Hepatocyte (in vitro differentiated cells): ENCODE results near the gene MTPN. TPM values are rescaled to one million over a fixed set of nuclear protein-coding genes. Genes with fewer than 3 reads are reported as not detected.

Source experiments
- DNase-seq: peaks from one replicate; pipeline ENCODE4 v3.0.0-alpha.2; 2016; ENCODE audit warnings: low spot score
- H2AFZ ChIP-seq: fragments of 200-600 bp; sonication (generic); 2 replicates; pipeline ENCODE4 v1.6.0; 2016; ENCODE audit warnings: antibody characterized with exemption, mild to moderate bottlenecking
- H3K27ac ChIP-seq: fragments of 200-600 bp; sonication (generic); 2 replicates; pipeline ENCODE4 v1.5.1; 2016; ENCODE audit warnings: mild to moderate bottlenecking
- H3K27me3 ChIP-seq: fragments of 200-600 bp; sonication (generic); 2 replicates; pipeline ENCODE4 v1.6.1; 2016
- H3K36me3 ChIP-seq: fragments of 200-600 bp; sonication (generic); replicated peaks from 2 replicates; pipeline ENCODE4 v1.5.1; 2016; ENCODE audit warnings: low read depth; ENCODE audit not compliant: insufficient read depth
- H3K4me1 ChIP-seq: fragments of 200-600 bp; sonication (generic); 2 replicates; pipeline ENCODE4 v1.5.1; 2016; ENCODE audit warnings: mild to moderate bottlenecking, moderate library complexity; ENCODE audit not compliant: insufficient read depth
- H3K4me2 ChIP-seq: fragments of 200-600 bp; sonication (generic); 2 replicates; pipeline ENCODE4 v1.6.0; 2016
- H3K4me3 ChIP-seq: fragments of 200-600 bp; sonication (generic); 2 replicates; pipeline ENCODE4 v1.5.1; 2016; ENCODE audit warnings: mild to moderate bottlenecking
- H3K79me2 ChIP-seq: fragments of 200-600 bp; sonication (generic); 2 replicates; pipeline ENCODE4 v1.6.0; 2017; ENCODE audit warnings: mild to moderate bottlenecking
- H3K9me2 ChIP-seq: fragments of 200-600 bp; sonication (generic); replicated peaks from 2 replicates; pipeline ENCODE4 v1.6.0; 2017; ENCODE audit warnings: mild to moderate bottlenecking; ENCODE audit not compliant: insufficient read depth
- H3K9me3 ChIP-seq: fragments of 200-600 bp; sonication (generic); 2 replicates; pipeline ENCODE4 v1.5.1; 2016; ENCODE audit warnings: low read depth, mild to moderate bottlenecking
- H4K20me1 ChIP-seq: fragments of 200-600 bp; sonication (generic); 2 replicates; pipeline ENCODE4 v1.6.0; 2016; ENCODE audit warnings: mild to moderate bottlenecking; ENCODE audit not compliant: insufficient read depth, poor library complexity, severe bottlenecking
- CTCF ChIP-seq: fragments of 200-600 bp; sonication (generic); IDR thresholded peaks from 2 replicates; pipeline ENCODE4 v1.5.1; 2016; ENCODE audit warnings: antibody characterized with exemption, mild to moderate bottlenecking; ENCODE audit not compliant: poor library complexity
- EZH2 ChIP-seq: fragments of 200-600 bp; sonication (generic); IDR thresholded peaks from 2 replicates; pipeline ENCODE4 v1.6.1; 2016; ENCODE audit warnings: antibody characterized with exemption, mild to moderate bottlenecking, borderline replicate concordance
- EZH2phosphoT487 ChIP-seq: fragments of 200-600 bp; sonication (generic); IDR thresholded peaks from one replicate; pipeline ENCODE4 v1.6.1; 2018; ENCODE audit warnings: antibody characterized with exemption, mild to moderate bottlenecking, low read depth, moderate library complexity; ENCODE audit not compliant: unreplicated experiment, severe bottlenecking
- WGBS: methylation state at CpG from one replicate; pipeline ENCODE4 v1.1.6; 2016; ENCODE audit warnings: low lambda C conversion rate; ENCODE audit errors: missing lambda C conversion rate; 5-methylcytosine and 5-hydroxymethylcytosine counted together
- polyA plus RNA-seq: library from polyadenylated mRNA; unstranded; fragments of >200 nt; fragmentation: Nextera tagmentation; extraction: Ambion mirVana; gene quantifications from 2 replicates; pipeline ENCODE4 v1.2.1, GENCODE V29; 2016
- total RNA-seq: library from RNA; depleted of rRNA; stranded (reverse); fragments of >200 nt; gene quantifications from 2 replicates; pipeline ENCODE4 v1.2.3, GENCODE V29; 2014

Gene MTPN
- total and polyA plus RNA-seq, 2 experiments from 2014 or later: 32.8 to 131 TPM

GRCh38 chr7:135980665-135981180, 3.6 kb upstream of the MTPN start:
- H3K9me2 ChIP-seq: no peaks in the 10 kb centered on the region
- no peak for DNase-seq
- no peaks in the 10 kb centered on the region for H3K27me3 ChIP-seq
- H4K20me1 ChIP-seq: peaks cover 9% of the 10 kb centered on the region
- H3K4me1 ChIP-seq: peaks cover 4% of the 10 kb centered on the region
- no peak overlapping the region for H3K4me2 ChIP-seq
- H3K4me3 ChIP-seq: no peak overlapping the region
- no peaks in the 10 kb centered on the region for H3K36me3 ChIP-seq
- H3K9me3 ChIP-seq: no peaks in the 10 kb centered on the region
- 89% methylated on average over 3 of the region's 3 CpGs for WGBS
- TF ChIP-seq CTCF: no peak
- TF ChIP-seq EZH2: no peak
- TF ChIP-seq EZH2phosphoT487: no peak
- no peak overlapping the region for H2AFZ ChIP-seq
- peaks cover 12% of the 10 kb centered on the region for H3K79me2 ChIP-seq
- H3K27ac ChIP-seq: peak overlapping the region; percentile 24

DNA sequence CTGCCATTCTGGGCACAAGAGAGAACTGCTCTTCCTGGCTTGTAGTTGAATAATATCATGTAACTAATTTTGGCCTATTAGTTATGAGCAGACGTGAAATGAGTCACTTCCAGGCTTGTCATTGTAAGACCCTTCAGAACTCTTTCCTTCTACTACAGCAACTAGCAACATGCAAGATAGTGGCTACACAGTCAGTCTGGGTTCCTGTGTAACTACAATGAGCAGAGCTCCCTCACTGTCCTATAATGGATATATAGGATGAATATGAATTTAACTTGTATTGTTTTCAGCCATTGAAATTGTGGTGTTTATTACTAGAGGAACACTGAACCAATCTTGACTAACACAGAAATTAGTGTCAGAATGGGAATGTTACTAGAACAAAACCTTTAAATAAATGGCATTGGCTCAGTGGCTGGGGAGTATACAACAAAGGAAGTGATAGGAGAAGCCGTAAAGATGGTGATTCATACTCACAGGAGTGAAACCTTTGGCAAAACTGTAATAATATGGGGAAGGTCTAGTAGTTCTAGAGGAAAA, 2.9 kb upstream of the MTPN start:
- Histone ChIP-seq H2AFZ (no peak overlapping the region), H3K4me2 (no peak overlapping the region), H3K27me3 (no peaks in the 10 kb centered on the region), H3K79me2 (peaks cover 19% of the 10 kb centered on the region), H3K4me1 (peaks cover 10% of the 10 kb centered on the region), H3K36me3 (no peaks in the 10 kb centered on the region), H3K4me3 (no peak overlapping the region), H3K27ac (peak overlapping the region; percentile 24), H3K9me2 (no peaks in the 10 kb centered on the region), H3K9me3 (no peaks in the 10 kb centered on the region), H4K20me1 (peaks cover 15% of the 10 kb centered on the region)
- DNase-seq: no peak
- TF ChIP-seq CTCF (no peak), EZH2 (no peak), EZH2phosphoT487 (no peak)
- WGBS: 83% methylated on average over 2 of the region's 2 CpGs

- no peaks in the 10 kb centered on the region for H3K27me3 ChIP-seq
- H4K20me1 ChIP-seq: peaks cover 20% of the 10 kb centered on the region
- no peak for DNase-seq
- H3K9me2 ChIP-seq: no peaks in the 10 kb centered on the region
- peaks cover 24% of the 10 kb centered on the region for H3K79me2 ChIP-seq
- H3K4me2 ChIP-seq: no peak overlapping the region
- H3K4me1 ChIP-seq: peaks cover 12% of the 10 kb centered on the region
- no peak overlapping the region for H2AFZ ChIP-seq
- no peaks in the 10 kb centered on the region for H3K9me3 ChIP-seq
- H3K4me3 ChIP-seq: no peak overlapping the region
- no peaks in the 10 kb centered on the region for H3K36me3 ChIP-seq
- no peak for TF ChIP-seq EZH2
- TF ChIP-seq CTCF: no peak
- no peak for TF ChIP-seq EZH2phosphoT487
- no peak overlapping the region for H3K27ac ChIP-seq
Observed at GRCh38 chr7:135979471-135980011, 2.4 kb upstream of the MTPN start.
